ENCODE results near the gene OTUD5. TPM values are rescaled to one million over a fixed set of nuclear protein-coding genes. Genes with fewer than 3 reads are reported as not detected.
A peak's percentile ranks its signal among the peaks of the same experiment; 100 is the strongest.

The OTUD5 gene
- total RNA-seq, 1 experiment from 2014 or later = 31.7 TPM

DNA sequence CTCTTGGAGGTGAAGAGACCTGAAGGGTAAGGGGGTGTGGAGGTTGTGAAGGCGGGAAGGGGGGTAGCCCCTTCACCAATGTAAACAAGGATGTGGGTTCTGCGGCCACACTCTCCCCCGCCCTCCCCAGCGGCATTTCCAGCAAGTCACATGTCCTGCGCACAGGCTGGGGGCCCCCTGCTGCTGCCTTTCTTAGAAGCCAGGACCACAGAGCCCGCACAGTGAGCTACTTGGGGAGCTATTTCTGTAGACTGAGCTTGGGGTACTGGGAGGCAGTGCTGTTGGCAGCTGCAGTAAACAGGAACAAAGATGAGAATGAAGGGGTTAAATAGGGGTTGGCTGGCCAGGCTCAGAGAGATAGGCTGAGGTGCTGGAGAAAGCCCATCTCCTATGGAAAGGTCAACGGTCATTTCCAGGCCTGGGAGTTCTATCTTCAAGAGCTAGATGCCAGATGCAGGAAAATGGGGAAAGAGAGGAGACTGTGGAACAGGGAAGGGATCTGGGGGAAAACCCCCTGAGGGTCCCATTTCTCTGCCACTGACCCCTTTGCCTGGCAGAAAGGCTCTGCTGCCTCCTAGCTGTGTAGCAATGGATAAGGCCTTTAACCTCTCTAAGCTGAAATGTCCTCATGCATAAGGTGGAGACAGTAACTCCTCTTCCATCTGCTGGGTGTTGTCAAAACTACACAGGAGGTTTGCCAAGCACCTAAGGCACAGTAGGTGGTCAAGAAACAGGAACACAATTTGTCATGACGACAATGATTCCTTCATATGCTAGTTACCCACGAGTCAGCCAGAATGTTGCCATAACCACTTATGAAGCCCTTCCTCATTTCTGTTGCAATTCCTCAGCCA lies 20.1 kb downstream of the OTUD5 start:
- DNase-seq (ENCODE audit: low read depth) = no peak

- no peak for DNase-seq (ENCODE audit: low read depth)
Measured at GRCh38 chrX:48936429-48937053, 20.9 kb downstream of the OTUD5 start.

GRCh38 chrX:48935301-48935670 lies 22.1 kb downstream of the OTUD5 start:
- DNase-seq (ENCODE audit: low read depth) = no peak

- no peak for DNase-seq (ENCODE audit: low read depth)
Measured at GRCh38 chrX:48934581-48935300, 22.7 kb downstream of the OTUD5 start.

- no peak for DNase-seq (ENCODE audit: low read depth)
Measured at GRCh38 chrX:48933757-48934156, 23.6 kb downstream of the OTUD5 start.

GRCh38 chrX:48927736-48928382 lies 29.5 kb downstream of the OTUD5 start:
- no peak for DNase-seq (ENCODE audit: low read depth)

GRCh38 chrX:48927123-48927522 lies 30.3 kb downstream of the OTUD5 start:
- no peak for DNase-seq (ENCODE audit: low read depth)

GRCh38 chrX:48924270-48924669 lies 33.1 kb downstream of the OTUD5 start:
- DNase-seq (ENCODE audit: low read depth) = peak; percentile 15

DNA sequence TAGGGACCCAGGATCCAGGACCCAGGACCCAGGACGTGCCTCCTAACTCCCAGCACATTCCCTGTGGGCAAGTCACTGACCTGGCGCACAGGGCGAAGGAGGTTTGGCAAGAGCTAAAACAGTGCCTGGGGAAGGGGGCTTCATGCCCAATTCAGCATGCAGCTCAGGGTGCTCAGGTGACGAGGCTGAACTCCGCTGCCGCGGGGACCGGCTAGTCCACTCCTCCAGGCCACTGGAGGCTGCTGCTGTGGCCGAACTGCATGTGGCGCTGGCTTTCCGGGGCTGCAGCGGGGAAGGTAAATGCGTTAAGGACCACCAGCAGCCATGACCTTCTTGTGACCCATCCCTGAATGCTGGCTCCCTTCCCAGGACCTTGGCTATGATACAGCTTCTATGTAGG lies 33.6 kb downstream of the OTUD5 start:
- no peak for DNase-seq (ENCODE audit: low read depth)

DNA sequence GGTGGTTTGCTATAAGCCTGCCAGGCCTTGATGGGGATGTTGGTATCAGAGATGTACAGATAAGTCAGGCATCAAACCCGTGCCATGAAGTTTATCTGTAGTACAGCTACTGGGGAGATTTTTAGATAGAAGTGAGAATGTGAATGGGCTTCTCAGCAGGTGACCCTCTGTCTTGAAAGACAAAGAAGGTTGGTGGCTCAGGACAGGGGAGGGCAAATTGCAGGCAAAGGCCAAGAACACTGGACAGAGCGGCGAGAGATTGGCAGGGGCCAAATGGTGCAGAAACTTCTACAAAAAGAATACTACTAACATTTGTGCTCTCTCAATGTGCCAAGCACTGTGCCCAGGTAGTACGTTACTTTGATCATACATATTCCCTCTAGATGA lies 36.7 kb downstream of the OTUD5 start:
- DNase-seq (ENCODE audit: low read depth) = no peak

DNA sequence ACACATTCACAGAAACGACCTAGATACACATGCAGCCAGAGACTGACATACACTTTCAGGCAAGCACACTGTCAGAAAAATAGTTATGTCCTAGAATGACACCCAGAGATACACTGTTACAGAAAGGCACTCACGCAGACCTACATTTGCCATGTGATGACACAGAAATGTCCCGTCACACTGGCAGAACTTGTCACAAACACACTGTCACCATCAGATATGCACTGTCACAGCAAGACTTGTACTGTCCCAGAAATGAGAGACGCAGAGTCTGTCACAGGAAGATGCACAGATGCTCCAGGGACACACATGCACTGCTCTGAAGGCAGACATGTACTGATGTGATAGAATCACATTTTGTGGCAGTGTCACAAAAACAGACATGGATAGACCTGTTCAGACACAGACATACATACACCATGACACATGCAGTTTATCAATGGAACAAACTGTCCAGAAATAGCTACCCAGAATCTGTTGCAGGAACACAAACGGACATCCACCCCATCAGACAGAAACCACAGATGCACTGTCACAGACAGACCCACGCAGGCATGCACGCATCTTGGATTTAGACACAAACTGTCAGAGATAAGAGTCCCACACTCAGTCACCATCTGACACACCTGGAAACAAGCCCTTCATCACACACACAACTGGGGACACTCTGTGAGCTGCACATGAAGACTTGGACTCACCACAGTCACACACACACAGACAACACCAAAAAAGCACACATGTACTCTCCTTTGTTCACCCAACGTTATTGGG lies 37.3 kb downstream of the OTUD5 start:
- no peak for DNase-seq (ENCODE audit: low read depth)

- DNase-seq (ENCODE audit: low read depth) = no peak
Measured at GRCh38 chrX:48919360-48919841, 38.0 kb downstream of the OTUD5 start.

- DNase-seq (ENCODE audit: low read depth) = no peak
Measured at GRCh38 chrX:48918643-48919340, 38.6 kb downstream of the OTUD5 start, which contains the start of gene PIM2. TSS of gene PIM2 (minus strand) at chrX:48919024. CDS start at chrX:48918834, 190 bp downstream.

DNA sequence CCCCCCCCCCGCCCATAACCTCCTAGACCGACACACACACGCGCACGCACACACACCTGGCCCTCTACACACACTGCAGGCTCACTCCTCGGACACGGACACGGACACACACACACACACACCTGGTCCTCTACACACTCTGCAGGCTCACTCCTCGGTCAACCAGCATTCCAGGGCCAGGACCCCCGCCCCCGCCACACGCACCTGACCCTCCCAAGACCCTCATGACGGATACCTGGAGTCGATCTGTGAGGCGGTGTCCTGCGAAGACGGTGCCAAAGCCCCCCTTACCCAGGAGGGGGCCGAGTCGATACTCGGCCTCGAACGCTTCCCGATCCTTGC lies 39.1 kb downstream of the OTUD5 start:
- DNase-seq (ENCODE audit: low read depth) = no peak

GRCh38 chrX:48917139-48918001 lies 40.0 kb downstream of the OTUD5 start:
- DNase-seq (ENCODE audit: low read depth) = peak; percentile 87

GRCh38 chrX:48914593-48915493 lies 42.6 kb downstream of the OTUD5 start:
- DNase-seq (ENCODE audit: low read depth) = no peak

GRCh38 chrX:48913605-48914366 lies 43.6 kb downstream of the OTUD5 start:
- no peak for DNase-seq (ENCODE audit: low read depth)
